Medulla oblongata (tissue), 1 donor: Measurements from ENCODE around the gene AQP12B.

Experiments
- DNase-seq: peaks from one replicate; pipeline ENCODE4 v3.0.0-alpha.2; 2015; ENCODE audit errors: extremely low spot score

The AQP12B gene

GRCh38 chr2:240632306-240632721 is 50.4 kb downstream of the AQP12B start:
- DNase-seq: no peak

GRCh38 chr2:240631548-240632305 is 51.0 kb downstream of the AQP12B start:
- DNase-seq: no peak

- no peak for DNase-seq
These were observed 51.7 kb downstream of the AQP12B start for GRCh38 chr2:240630771-240631547.

GRCh38 chr2:240629968-240630770 is 52.5 kb downstream of the AQP12B start:
- no peak for DNase-seq

- no peak for DNase-seq
These were observed 53.1 kb downstream of the AQP12B start for GRCh38 chr2:240629619-240629967.

- DNase-seq: no peak
These were observed 53.7 kb downstream of the AQP12B start for GRCh38 chr2:240628808-240629618.

GRCh38 chr2:240628507-240628807 is 54.2 kb downstream of the AQP12B start:
- DNase-seq: no peak

- no peak for DNase-seq
These were observed 54.8 kb downstream of the AQP12B start for GRCh38 chr2:240627736-240628506.

- DNase-seq: peak; percentile 9
These were observed 56.0 kb downstream of the AQP12B start for GRCh38 chr2:240626531-240627300.
